Immature natural killer cell (primary cell): ENCODE results near the gene TKTL1. TPM values are rescaled to one million over a fixed set of nuclear protein-coding genes. Genes with fewer than 3 reads are reported as not detected.

Experiments used
- DNase-seq, 3 donors: peaks; one replicate each; pipeline ENCODE4 v3.0.0; 2022; ENCODE audit warnings: mixed read lengths in 1 of 3
- H3K27ac Mint-ChIP-seq, 6 donors: one replicate each; pipeline ENCODE4 v1.8.0; 2020; ENCODE audit warnings: mixed read lengths in 6 of 6, mild to moderate bottlenecking in 5 of 6, inconsistent platforms in 4 of 6, moderate library complexity in 3 of 6
- H3K27me3 Mint-ChIP-seq, 3 donors: one replicate each; pipeline ENCODE4 v1.8.0; 2020 to 2021; ENCODE audit warnings: low read depth in 3 of 3, mild to moderate bottlenecking in 3 of 3, mixed read lengths in 3 of 3, moderate library complexity in 3 of 3, inconsistent platforms in 1 of 3
- H3K36me3 Mint-ChIP-seq, 3 donors: one replicate each; pipeline ENCODE4 v1.8.0; 2020; ENCODE audit warnings: mixed read lengths in 3 of 3, inconsistent platforms in 2 of 3, mild to moderate bottlenecking in 2 of 3
- H3K4me1 Mint-ChIP-seq, 2 donors: one replicate each; pipeline ENCODE4 v1.8.0; 2020; ENCODE audit warnings: inconsistent platforms in 2 of 2, mild to moderate bottlenecking in 2 of 2, mixed read lengths in 2 of 2, moderate library complexity in 1 of 2
- H3K4me3 Mint-ChIP-seq, 5 donors: one replicate each; pipeline ENCODE4 v1.8.0; 2020; ENCODE audit warnings: mild to moderate bottlenecking in 5 of 5, mixed read lengths in 5 of 5, inconsistent platforms in 3 of 5, moderate library complexity in 3 of 5
- H3K9me3 Mint-ChIP-seq, 6 donors: one replicate each; pipeline ENCODE4 v1.8.0; 2020; ENCODE audit warnings: mild to moderate bottlenecking in 6 of 6, mixed read lengths in 6 of 6, inconsistent platforms in 4 of 6, moderate library complexity in 3 of 6
- polyA plus RNA-seq, 3 donors: library from polyadenylated mRNA; unstranded; fragments of 300-500 nt; fragmentation: Illumina TruSeq; gene quantifications; one replicate each; pipeline ENCODE4 v1.2.3, GENCODE V29; 2021

TKTL1 gene
- polyA plus RNA-seq, 3 donors from 2014 or later, result 58.7 to 282 (median 69.8) TPM

- Mint-ChIP-seq H3K36me3 (peaks cover 0 to 15% (median 0%) of the 10 kb centered on the region in 3 donors), H3K4me1 (peaks cover 57 to 81% of the 10 kb centered on the region in 2 donors), H3K4me3 (peak overlapping the region in 1 of 5 donors; percentile 21), H3K27me3 (peaks cover 38 to 66% (median 64%) of the 10 kb centered on the region in 3 donors), H3K27ac (peak overlapping the region; percentile 61 to 95 (median 82)), H3K9me3 (no peaks in the 10 kb centered on the region)
- DNase-seq, result peak in 2 of 3 donors; percentile 10 to 15
Observed at GRCh38 chrX:154353172-154353843, 57.7 kb downstream of the TKTL1 start.

- peak in 2 of 3 donors; percentile 12 to 13 for DNase-seq
Observed at GRCh38 chrX:154354013-154354412, 58.4 kb downstream of the TKTL1 start.

GRCh38 chrX:154354516-154354915 lies 58.9 kb downstream of the TKTL1 start:
- Mint-ChIP-seq H3K4me3 (peak overlapping the region in 1 of 5 donors; percentile 21), H3K4me1 (peaks cover 52 to 78% of the 10 kb centered on the region in 2 donors), H3K36me3 (peaks cover 0 to 19% (median 3%) of the 10 kb centered on the region in 3 donors), H3K27ac (peak overlapping the region in 5 of 6 donors; percentile 55 to 92 (median 75)), H3K9me3 (no peaks in the 10 kb centered on the region), H3K27me3 (peaks cover 33 to 67% (median 64%) of the 10 kb centered on the region in 3 donors)
- peak in 1 of 3 donors; percentile 13 for DNase-seq

More at GRCh38 chrX:154354013-154354412, 58.4 kb downstream of the TKTL1 start:
- Mint-ChIP-seq H3K9me3 (no peaks in the 10 kb centered on the region), H3K27me3 (peaks cover 38 to 68% (median 65%) of the 10 kb centered on the region in 3 donors), H3K36me3 (peaks cover 0 to 19% (median 3%) of the 10 kb centered on the region in 3 donors), H3K4me1 (peaks cover 57 to 83% of the 10 kb centered on the region in 2 donors), H3K4me3 (peak overlapping the region in 2 of 5 donors; percentile 21), H3K27ac (peak overlapping the region; percentile 61 to 95 (median 76))

DNA sequence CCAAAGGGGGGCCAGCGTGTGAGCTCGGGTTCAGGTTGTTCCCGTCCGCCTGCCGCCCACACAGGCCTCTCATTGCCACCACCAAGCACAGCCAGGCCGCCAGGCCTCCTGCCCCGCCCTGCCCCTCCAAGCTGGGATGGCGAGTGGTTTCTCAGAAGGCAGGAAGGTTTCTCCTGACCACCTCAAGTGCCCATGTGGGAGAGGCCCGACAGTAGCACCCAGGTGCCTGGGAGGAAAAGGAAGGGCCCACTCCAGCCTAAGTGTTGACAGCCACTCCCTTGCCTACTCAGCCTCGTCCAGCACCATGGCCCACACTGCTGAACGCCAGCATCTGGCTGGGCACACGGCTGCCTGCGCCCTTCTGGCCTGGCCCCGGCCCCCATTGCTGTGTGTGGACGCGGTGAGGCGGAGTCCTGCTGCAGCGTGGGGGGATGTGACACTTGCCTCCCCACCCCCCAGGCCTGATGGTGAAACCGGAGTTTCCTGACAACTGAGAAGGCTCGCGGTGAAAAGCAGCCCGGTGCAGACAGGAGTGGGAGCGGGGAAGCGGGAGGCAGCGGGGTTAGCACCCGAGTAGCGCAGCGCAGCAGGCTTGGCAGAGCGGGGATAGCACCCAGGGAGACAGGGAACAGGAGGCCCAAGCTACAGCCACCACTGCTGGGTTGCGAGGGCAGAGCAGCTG lies 59.6 kb downstream of the TKTL1 start:
- peak overlapping the region in 5 of 6 donors; percentile 53 to 79 (median 66) for H3K27ac Mint-ChIP-seq
- no peaks in the 10 kb centered on the region for H3K9me3 Mint-ChIP-seq
- peaks cover 45 to 74% of the 10 kb centered on the region in 2 donors for H3K4me1 Mint-ChIP-seq
- H3K36me3 Mint-ChIP-seq, result peaks cover 0 to 19% (median 3%) of the 10 kb centered on the region in 3 donors
- peaks cover 38 to 66% (median 64%) of the 10 kb centered on the region in 3 donors for H3K27me3 Mint-ChIP-seq
- peak; percentile 18 to 36 (median 36) for DNase-seq
- no peak overlapping the region for H3K4me3 Mint-ChIP-seq

DNA sequence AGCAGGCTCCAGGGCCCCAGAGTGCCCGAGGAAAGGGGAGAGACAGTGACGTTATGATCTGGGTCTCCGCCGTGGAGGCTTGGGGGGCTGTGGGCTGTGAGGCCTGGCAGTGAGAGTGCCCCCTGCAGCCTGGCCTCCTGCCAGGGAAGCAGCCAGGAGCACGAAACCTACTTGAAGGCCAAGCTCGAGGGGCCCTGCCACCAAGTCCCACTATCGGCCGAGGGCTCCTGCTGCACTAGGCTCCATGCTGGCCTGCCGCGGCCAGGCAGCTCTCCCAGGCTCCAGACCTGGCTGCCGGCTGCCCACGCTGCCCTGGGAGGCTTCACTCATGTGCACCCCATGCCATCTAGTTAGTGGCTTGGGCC lies 60.2 kb downstream of the TKTL1 start:
- peaks cover 41 to 72% of the 10 kb centered on the region in 2 donors for H3K4me1 Mint-ChIP-seq
- H3K36me3 Mint-ChIP-seq, result peaks cover under 1 to 19% (median 3%) of the 10 kb centered on the region in 3 donors
- peaks cover 42 to 66% (median 61%) of the 10 kb centered on the region in 3 donors for H3K27me3 Mint-ChIP-seq
- peak in 1 of 3 donors; percentile 27 for DNase-seq
- no peak overlapping the region for H3K4me3 Mint-ChIP-seq
- no peaks in the 10 kb centered on the region for H3K9me3 Mint-ChIP-seq
- H3K27ac Mint-ChIP-seq, result peak overlapping the region; percentile 55 to 93 (median 76)

DNA sequence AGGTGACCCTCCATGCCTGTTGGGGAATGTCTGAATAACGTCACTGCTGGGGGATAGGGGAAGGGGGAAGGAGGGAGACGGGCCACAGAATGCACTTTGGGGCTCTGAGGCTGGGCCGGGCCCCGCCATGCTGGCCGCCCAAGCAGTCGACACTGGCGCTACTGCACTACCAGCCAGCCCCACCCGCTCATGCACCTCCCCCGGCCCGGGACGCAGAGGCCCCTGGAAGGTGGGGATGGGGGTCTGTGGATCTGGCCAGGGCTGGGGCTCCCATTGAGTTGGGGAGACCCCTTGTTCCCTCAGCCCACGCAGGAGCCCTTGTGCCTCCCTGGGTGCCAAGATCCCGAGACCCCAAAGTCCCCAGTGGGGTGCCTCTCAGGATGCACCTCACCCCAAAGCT lies 61.0 kb downstream of the TKTL1 start:
- Mint-ChIP-seq H3K27me3 (peaks cover 44 to 68% (median 61%) of the 10 kb centered on the region in 3 donors), H3K27ac (peak overlapping the region; percentile 14 to 93 (median 76)), H3K36me3 (peaks cover 3 to 23% (median 4%) of the 10 kb centered on the region in 3 donors), H3K4me3 (peak overlapping the region in 2 of 5 donors; percentile 29 to 49), H3K4me1 (peaks cover 41 to 71% of the 10 kb centered on the region in 2 donors), H3K9me3 (no peaks in the 10 kb centered on the region)
- DNase-seq, result peak in 1 of 3 donors; percentile 1

- Mint-ChIP-seq H3K9me3 (no peaks in the 10 kb centered on the region), H3K4me3 (peak overlapping the region in 1 of 5 donors; percentile 41), H3K27me3 (peaks cover 40 to 63% (median 56%) of the 10 kb centered on the region in 3 donors), H3K36me3 (peaks cover 3 to 20% (median 4%) of the 10 kb centered on the region in 3 donors), H3K27ac (peak overlapping the region; percentile 44 to 76 (median 62)), H3K4me1 (peaks cover 36 to 66% of the 10 kb centered on the region in 2 donors)
- peak in 1 of 3 donors; percentile 7 for DNase-seq
Observed at GRCh38 chrX:154357205-154357604, 61.6 kb downstream of the TKTL1 start.

DNA sequence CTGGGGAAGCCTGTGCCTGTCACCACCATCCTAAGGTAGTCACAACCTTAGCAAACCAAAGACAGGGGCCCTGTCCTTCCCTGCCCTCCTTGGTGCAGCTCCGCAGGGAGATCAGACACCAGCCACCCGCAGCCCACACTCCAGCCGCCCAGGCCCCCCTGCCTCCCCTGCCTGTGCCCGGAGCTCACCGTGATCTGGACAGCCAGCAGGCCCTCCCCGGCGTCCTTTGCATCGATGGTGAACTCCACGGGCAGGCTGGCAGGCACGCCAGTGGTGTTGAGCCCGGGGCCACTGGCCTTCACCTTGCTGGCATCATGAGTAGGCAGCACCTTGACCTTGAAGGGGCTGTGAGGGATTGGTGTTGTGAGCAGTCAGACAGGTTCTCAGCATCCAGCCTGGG lies 62.4 kb downstream of the TKTL1 start:
- Mint-ChIP-seq H3K9me3 (no peaks in the 10 kb centered on the region), H3K4me3 (no peak overlapping the region), H3K4me1 (peaks cover 34 to 61% of the 10 kb centered on the region in 2 donors), H3K27me3 (peaks cover 41 to 60% (median 53%) of the 10 kb centered on the region in 3 donors), H3K36me3 (peaks cover 3 to 24% (median 4%) of the 10 kb centered on the region in 3 donors), H3K27ac (peak overlapping the region in 5 of 6 donors; percentile 40 to 78 (median 77))
- DNase-seq, result no peak

DNA sequence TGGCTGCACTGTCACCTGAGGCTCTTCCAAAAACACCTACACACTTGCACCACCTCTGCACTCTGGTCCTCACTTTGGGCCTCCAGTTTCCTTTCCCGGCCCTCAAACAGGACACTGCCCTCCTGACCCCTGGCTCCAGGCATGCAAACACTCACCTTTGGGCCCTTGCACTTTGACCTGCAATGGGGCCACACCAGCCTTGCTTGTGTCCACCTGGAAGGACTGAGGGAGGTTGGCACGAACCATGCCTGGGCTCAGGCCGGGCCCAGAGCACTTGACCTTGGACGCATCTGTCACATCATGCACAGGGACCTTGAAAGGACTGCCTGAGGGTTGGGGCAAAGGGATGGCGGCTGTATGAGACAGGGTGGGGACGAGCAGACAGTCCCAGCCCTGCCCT lies 63.2 kb downstream of the TKTL1 start:
- Mint-ChIP-seq H3K4me1 (peaks cover 34 to 55% of the 10 kb centered on the region in 2 donors), H3K27me3 (peaks cover 43 to 55% (median 50%) of the 10 kb centered on the region in 3 donors), H3K4me3 (peak overlapping the region in 2 of 5 donors; percentile 33 to 45), H3K9me3 (no peaks in the 10 kb centered on the region), H3K27ac (peak overlapping the region; percentile 73 to 82 (median 77)), H3K36me3 (peaks cover 3 to 25% (median 4%) of the 10 kb centered on the region in 3 donors)
- DNase-seq, result peak in 1 of 3 donors; percentile 0

GRCh38 chrX:154359362-154360154 lies 64.0 kb downstream of the TKTL1 start:
- Mint-ChIP-seq H3K27me3 (peaks cover 47 to 63% (median 54%) of the 10 kb centered on the region in 3 donors), H3K4me3 (no peak overlapping the region), H3K9me3 (no peaks in the 10 kb centered on the region), H3K4me1 (peaks cover 34 to 53% of the 10 kb centered on the region in 2 donors), H3K36me3 (peaks cover 3 to 24% (median 4%) of the 10 kb centered on the region in 3 donors), H3K27ac (peak overlapping the region in 4 of 6 donors; percentile 4 to 62 (median 18))
- peak in 1 of 3 donors; percentile 2 for DNase-seq

- Mint-ChIP-seq H3K36me3 (peaks cover 3 to 27% (median 4%) of the 10 kb centered on the region in 3 donors), H3K27me3 (peaks cover 52 to 66% (median 57%) of the 10 kb centered on the region in 3 donors), H3K9me3 (no peaks in the 10 kb centered on the region), H3K4me1 (peaks cover 34 to 55% of the 10 kb centered on the region in 2 donors), H3K4me3 (peak overlapping the region in 1 of 5 donors; percentile 29), H3K27ac (peak overlapping the region; percentile 68 to 96 (median 84))
- DNase-seq, result no peak
Observed at GRCh38 chrX:154360155-154360713, 64.6 kb downstream of the TKTL1 start.

DNA sequence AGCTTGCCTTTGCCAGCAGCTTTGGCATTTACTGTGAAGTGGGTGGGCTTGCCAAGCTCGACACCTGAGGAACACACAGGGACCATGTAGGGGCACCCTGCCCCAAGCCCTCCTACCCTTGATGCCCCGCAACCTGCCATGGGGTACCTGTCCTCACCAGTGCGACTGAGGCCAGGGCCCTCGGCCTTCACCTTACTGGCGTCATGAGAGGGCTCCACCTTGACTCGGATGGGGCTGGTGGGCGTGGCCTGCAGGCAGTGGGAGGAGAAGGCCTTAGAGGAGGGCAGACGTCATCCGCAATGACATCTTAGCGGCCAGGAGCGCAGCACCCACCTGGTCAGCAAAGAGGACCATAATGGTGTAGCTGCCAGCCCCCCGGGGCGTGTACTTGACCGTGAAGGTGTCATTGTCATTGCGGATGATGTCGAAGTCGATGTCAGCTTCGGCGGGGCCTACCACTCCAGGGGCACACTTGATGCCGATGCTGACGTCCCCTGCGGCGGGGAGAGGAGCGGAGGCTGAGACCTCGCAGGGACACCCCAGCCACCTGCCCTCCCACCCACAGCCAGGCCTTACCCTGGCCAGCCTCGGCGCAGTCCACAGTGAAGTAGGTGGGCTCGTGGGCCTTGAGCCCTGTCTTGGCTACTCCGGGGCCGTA lies 66.6 kb downstream of the TKTL1 start:
- DNase-seq, result no peak
- Mint-ChIP-seq H3K4me1 (peaks cover 34 to 53% of the 10 kb centered on the region in 2 donors), H3K4me3 (no peak overlapping the region), H3K36me3 (peaks cover 3 to 34% (median 4%) of the 10 kb centered on the region in 3 donors), H3K27ac (peak overlapping the region; percentile 62 to 96 (median 86)), H3K9me3 (peaks cover 0 to 3% (median 0%) of the 10 kb centered on the region in 6 donors), H3K27me3 (peaks cover 56 to 66% (median 62%) of the 10 kb centered on the region in 3 donors)
